HG02938 (cell line): ENCODE measurements around the gene CAMK2A.

Source experiments
- ATAC-seq: cut with Tn5 transposase; IDR thresholded peaks from one replicate; pipeline ENCODE4 v1.9.1; 2021; ENCODE audit warnings: mild to moderate bottlenecking, moderate library complexity; ENCODE audit not compliant: unreplicated experiment

Gene CAMK2A

GRCh38 chr5:150300496-150301169 is 11.1 kb upstream of the CAMK2A start:
- no peak for ATAC-seq

GRCh38 chr5:150299571-150300327 is 10.2 kb upstream of the CAMK2A start:
- ATAC-seq = no peak

GRCh38 chr5:150298701-150299451 is 9.3 kb upstream of the CAMK2A start:
- no peak for ATAC-seq

- no peak for ATAC-seq
These were observed 8.5 kb upstream of the CAMK2A start for GRCh38 chr5:150297934-150298595.

- no peak for ATAC-seq
These were observed 7.8 kb upstream of the CAMK2A start for GRCh38 chr5:150297236-150297890.

GRCh38 chr5:150296496-150296895 is 6.9 kb upstream of the CAMK2A start:
- ATAC-seq = no peak

GRCh38 chr5:150295741-150296486 is 6.3 kb upstream of the CAMK2A start:
- ATAC-seq = no peak

- ATAC-seq = no peak
These were observed 5.6 kb upstream of the CAMK2A start for GRCh38 chr5:150295172-150295634.

GRCh38 chr5:150294551-150295071 is 5.0 kb upstream of the CAMK2A start:
- no peak for ATAC-seq

GRCh38 chr5:150293091-150293941 is 3.7 kb upstream of the CAMK2A start:
- no peak for ATAC-seq

- no peak for ATAC-seq
These were observed 2.1 kb upstream of the CAMK2A start for GRCh38 chr5:150291388-150292385.

- no peak for ATAC-seq
These were observed 782 bp downstream of the CAMK2A start for GRCh38 chr5:150288791-150289190.

GRCh38 chr5:150288361-150288760 is 1.2 kb downstream of the CAMK2A start:
- ATAC-seq = no peak

GRCh38 chr5:150286820-150287219 is 2.8 kb downstream of the CAMK2A start:
- no peak for ATAC-seq

GRCh38 chr5:150285114-150285513 is 4.5 kb downstream of the CAMK2A start:
- ATAC-seq = no peak

- ATAC-seq = no peak
These were observed 5.3 kb downstream of the CAMK2A start for GRCh38 chr5:150284311-150284710.

- ATAC-seq = no peak
These were observed 5.7 kb downstream of the CAMK2A start for GRCh38 chr5:150283904-150284303.

GRCh38 chr5:150281987-150282386 is 7.6 kb downstream of the CAMK2A start:
- ATAC-seq = no peak
